ENCODE data around the gene CCDC24.

The CCDC24 gene

DNA sequence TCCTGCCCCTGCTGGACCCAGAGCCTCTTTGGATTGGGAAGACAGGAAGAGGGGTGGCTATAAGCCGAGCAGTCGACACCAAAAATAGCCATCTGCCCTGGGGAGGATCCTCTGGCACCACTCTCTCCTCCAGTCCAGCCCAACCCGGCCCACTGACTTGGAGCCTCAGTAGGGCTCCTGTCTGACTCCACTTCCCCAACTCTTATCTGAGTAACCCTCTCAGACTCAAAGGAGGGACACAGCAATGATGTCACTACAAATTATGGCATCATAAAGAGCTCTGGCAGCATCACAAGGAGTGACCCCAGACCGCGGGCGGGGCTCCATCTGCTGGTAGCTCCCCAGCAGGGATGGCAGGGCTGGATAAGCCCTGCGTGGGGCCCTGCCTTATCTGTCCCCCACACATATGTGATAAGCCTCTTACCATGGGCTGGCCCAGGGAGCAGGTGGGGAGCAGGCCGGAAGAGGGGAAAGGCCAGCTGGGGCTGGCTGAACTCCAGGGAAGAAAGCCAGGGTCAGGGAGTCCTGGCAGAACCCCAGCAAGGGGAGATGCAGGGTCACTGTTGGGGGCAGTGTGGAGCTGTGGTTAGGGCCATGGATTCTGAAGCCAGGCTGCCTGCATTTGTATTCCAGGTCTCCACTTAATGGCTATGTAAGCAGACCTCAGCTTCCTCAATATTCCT lies 44.5 kb downstream of the CCDC24 start:
- H3K36me3 ChIP-seq (replicated peaks): no peaks in the 10 kb centered on the region
- in situ Hi-C loops (cut with HindIII; ENCODE audit: low pct_ligation_motif_present, low sequenced_read_pairs): no loop called here
- TF ChIP-seq, protein P1, sequence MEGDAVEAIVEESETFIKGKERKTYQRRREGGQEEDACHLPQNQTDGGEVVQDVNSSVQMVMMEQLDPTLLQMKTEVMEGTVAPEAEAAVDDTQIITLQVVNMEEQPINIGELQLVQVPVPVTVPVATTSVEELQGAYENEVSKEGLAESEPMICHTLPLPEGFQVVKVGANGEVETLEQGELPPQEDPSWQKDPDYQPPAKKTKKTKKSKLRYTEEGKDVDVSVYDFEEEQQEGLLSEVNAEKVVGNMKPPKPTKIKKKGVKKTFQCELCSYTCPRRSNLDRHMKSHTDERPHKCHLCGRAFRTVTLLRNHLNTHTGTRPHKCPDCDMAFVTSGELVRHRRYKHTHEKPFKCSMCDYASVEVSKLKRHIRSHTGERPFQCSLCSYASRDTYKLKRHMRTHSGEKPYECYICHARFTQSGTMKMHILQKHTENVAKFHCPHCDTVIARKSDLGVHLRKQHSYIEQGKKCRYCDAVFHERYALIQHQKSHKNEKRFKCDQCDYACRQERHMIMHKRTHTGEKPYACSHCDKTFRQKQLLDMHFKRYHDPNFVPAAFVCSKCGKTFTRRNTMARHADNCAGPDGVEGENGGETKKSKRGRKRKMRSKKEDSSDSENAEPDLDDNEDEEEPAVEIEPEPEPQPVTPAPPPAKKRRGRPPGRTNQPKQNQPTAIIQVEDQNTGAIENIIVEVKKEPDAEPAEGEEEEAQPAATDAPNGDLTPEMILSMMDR (IDR thresholded peaks at IDR 0.05; ENCODE audit: low read depth, low read length, missing control alignments): no peak
- DNase-seq: no peak
- no peak overlapping the region for H3K4me3 ChIP-seq (ENCODE audit: low read depth, low read length)
- no peak overlapping the region for H3K27ac ChIP-seq
- no peaks in the 10 kb centered on the region for H3K27me3 ChIP-seq (replicated peaks)

DNA sequence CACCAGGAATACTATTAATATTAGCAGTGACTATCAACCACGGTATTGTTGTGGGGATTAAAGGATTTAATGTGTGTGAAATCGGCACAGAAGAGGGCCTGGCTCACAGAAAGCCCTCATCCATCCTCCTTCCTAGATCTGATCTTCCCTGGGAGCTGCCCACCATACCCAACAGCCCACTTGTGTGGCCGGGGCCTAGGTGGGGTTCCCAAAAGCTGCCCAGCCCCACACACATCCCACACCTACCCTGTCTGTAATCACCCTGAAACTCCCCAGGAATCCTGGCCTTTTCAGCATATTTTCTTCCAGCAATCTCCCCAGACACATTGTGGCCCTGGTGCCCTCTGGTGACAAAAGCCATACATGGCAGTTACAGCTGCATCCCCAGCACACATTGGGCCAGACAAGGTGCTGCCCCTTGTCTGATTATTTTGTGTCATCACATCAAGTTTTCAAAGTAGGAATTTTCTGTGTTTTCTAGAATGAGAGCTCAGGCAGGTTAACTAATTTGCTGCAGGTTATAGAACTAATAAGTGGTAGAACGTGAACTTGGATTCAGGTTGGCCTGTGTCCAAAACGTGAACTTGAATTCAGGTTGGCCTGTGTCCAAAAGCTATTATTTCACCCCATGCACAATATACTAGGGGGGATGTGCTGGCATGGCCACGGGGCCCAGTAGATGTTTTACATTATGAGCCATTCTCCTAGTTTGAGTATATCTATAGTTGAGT lies 45.2 kb downstream of the CCDC24 start:
- H3K27me3 ChIP-seq (replicated peaks): no peaks in the 10 kb centered on the region
- in situ Hi-C loops (cut with HindIII; ENCODE audit: low pct_ligation_motif_present, low sequenced_read_pairs): no loop called here
- no peak overlapping the region for H3K4me3 ChIP-seq (ENCODE audit: low read depth, low read length)
- H3K36me3 ChIP-seq (replicated peaks): no peaks in the 10 kb centered on the region
- TF ChIP-seq, protein P1 (IDR thresholded peaks at IDR 0.05; ENCODE audit: low read depth, low read length, missing control alignments): peak; percentile 88
- DNase-seq: peak; percentile 62
- H3K27ac ChIP-seq: no peak overlapping the region

- H3K4me3 ChIP-seq (ENCODE audit: low read depth, low read length): no peak overlapping the region
- in situ Hi-C loops (cut with HindIII; ENCODE audit: low pct_ligation_motif_present, low sequenced_read_pairs): no loop called here
- no peaks in the 10 kb centered on the region for H3K27me3 ChIP-seq (replicated peaks)
- H3K36me3 ChIP-seq (replicated peaks): no peaks in the 10 kb centered on the region
- H3K27ac ChIP-seq: no peak overlapping the region
- TF ChIP-seq, protein P1 (IDR thresholded peaks at IDR 0.05; ENCODE audit: low read depth, low read length, missing control alignments): no peak
- no peak for DNase-seq
These were observed 45.8 kb downstream of the CCDC24 start for GRCh38 chr1:44037154-44037553.

- no peaks in the 10 kb centered on the region for H3K27me3 ChIP-seq (replicated peaks)
- TF ChIP-seq, protein P1 (IDR thresholded peaks at IDR 0.05; ENCODE audit: low read depth, low read length, missing control alignments): no peak
- no peak overlapping the region for H3K4me3 ChIP-seq (ENCODE audit: low read depth, low read length)
- no peaks in the 10 kb centered on the region for H3K36me3 ChIP-seq (replicated peaks)
- in situ Hi-C loops (cut with HindIII; ENCODE audit: low pct_ligation_motif_present, low sequenced_read_pairs): no loop called here
- peak overlapping the region; percentile 83 for H3K27ac ChIP-seq
- peak; percentile 72 for DNase-seq
These were observed 47.7 kb downstream of the CCDC24 start for GRCh38 chr1:44038876-44039657.

DNA sequence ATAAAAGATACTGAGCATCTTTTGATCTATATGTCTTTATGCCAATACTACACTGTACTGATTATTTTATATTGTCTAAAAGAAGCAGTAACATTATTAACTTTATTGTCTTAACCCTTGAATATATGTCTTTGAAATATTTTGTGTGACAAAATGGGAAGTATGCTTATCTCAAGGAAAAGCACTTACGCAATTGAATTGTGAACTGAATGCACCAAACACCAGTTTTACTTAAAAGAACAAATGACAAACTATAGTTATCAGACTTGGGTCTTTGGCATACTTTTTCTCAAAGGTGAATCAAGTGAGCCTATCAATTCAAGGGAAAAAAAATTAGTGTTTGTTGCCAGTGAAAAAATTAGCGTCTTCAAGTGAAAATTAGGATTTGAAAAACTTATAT lies 49.0 kb downstream of the CCDC24 start:
- TF ChIP-seq, protein P1 (IDR thresholded peaks at IDR 0.05; ENCODE audit: low read depth, low read length, missing control alignments): no peak

More for the DNA sequence above, 49.0 kb downstream of the CCDC24 start:
- H3K27ac ChIP-seq: no peak overlapping the region
- H3K36me3 ChIP-seq (replicated peaks): no peaks in the 10 kb centered on the region
- in situ Hi-C loops (cut with HindIII; ENCODE audit: low pct_ligation_motif_present, low sequenced_read_pairs): no loop called here
- no peak for DNase-seq
- no peaks in the 10 kb centered on the region for H3K27me3 ChIP-seq (replicated peaks)
- H3K4me3 ChIP-seq (ENCODE audit: low read depth, low read length): no peak overlapping the region
